Measurements from ENCODE around the gene PRKCE.

Gene PRKCE

GRCh38 chr2:45962177-45962921 lies 310.9 kb downstream of the PRKCE start:
- no peak overlapping the region for H3K4me3 ChIP-seq (ENCODE audit: low read length)
- TF ChIP-seq, protein P1, sequence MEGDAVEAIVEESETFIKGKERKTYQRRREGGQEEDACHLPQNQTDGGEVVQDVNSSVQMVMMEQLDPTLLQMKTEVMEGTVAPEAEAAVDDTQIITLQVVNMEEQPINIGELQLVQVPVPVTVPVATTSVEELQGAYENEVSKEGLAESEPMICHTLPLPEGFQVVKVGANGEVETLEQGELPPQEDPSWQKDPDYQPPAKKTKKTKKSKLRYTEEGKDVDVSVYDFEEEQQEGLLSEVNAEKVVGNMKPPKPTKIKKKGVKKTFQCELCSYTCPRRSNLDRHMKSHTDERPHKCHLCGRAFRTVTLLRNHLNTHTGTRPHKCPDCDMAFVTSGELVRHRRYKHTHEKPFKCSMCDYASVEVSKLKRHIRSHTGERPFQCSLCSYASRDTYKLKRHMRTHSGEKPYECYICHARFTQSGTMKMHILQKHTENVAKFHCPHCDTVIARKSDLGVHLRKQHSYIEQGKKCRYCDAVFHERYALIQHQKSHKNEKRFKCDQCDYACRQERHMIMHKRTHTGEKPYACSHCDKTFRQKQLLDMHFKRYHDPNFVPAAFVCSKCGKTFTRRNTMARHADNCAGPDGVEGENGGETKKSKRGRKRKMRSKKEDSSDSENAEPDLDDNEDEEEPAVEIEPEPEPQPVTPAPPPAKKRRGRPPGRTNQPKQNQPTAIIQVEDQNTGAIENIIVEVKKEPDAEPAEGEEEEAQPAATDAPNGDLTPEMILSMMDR (conservative IDR thresholded peaks at IDR 0.05; ENCODE audit: low read depth, low read length), result no peak
- DNase-seq (ENCODE audit: low read depth), result no peak

DNA sequence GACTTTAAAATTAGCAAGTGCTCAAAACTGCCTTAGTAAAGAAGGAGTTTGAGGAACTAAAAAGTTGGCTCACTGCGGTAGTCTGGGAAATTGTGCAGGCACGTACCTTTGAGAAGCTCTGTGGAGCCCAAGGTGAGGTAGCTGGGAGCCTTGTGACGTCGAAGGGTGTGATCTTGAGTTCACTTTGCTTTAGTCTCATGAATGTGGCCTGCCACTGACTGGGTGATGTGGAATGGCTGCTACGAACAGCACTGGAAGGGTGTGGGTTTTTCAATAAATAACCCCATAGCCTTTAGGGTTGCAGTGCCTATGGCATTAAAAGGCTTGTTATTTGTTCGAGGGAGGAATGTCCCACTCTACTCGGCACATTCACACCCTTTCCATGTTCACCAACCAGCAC lies 312.3 kb downstream of the PRKCE start:
- TF ChIP-seq, protein P1 (conservative IDR thresholded peaks at IDR 0.05; ENCODE audit: low read depth, low read length), result no peak
- no peak for DNase-seq (ENCODE audit: low read depth)
- H3K4me3 ChIP-seq (ENCODE audit: low read length), result no peak overlapping the region

- H3K4me3 ChIP-seq (ENCODE audit: low read length), result no peak overlapping the region
- TF ChIP-seq, protein P1 (conservative IDR thresholded peaks at IDR 0.05; ENCODE audit: low read depth, low read length), result no peak
- DNase-seq (ENCODE audit: low read depth), result peak; percentile 70
Measured at GRCh38 chr2:45964223-45964841, 312.9 kb downstream of the PRKCE start.

- H3K4me3 ChIP-seq (ENCODE audit: low read length), result no peak overlapping the region
- no peak for DNase-seq (ENCODE audit: low read depth)
- TF ChIP-seq, protein P1 (conservative IDR thresholded peaks at IDR 0.05; ENCODE audit: low read depth, low read length), result no peak
Measured at GRCh38 chr2:45964906-45965305, 313.4 kb downstream of the PRKCE start.

DNA sequence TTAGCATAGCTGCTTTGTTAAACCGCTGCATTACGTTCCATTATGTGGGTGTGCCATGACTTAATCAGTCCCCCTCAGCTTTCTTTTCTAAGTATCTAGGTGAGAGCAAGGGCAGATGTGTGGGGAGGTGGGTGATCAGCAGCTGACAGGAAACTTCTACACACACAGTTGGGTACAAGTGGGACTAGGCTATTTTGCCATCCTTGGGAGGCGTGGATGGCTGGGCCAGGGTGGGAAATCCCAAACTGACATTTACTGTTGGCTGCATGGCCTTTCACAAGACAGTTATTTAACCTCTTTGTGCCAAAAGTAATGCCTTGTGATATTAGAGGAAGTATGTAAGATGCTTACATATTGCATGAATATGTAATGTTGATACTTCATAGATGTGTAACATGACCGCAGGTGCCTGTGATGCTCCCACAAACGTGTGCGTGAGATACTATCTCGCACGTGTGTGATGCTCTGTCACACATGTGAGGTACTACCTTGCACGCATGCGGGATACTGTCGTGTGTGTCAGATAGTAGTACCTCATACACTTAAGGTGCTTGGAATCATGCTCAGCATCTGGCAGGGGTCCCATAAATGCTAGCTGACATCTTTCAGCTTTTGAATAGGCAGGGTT lies 314.5 kb downstream of the PRKCE start:
- no peak overlapping the region for H3K4me3 ChIP-seq (ENCODE audit: low read length)
- no peak for DNase-seq (ENCODE audit: low read depth)
- TF ChIP-seq, protein P1 (conservative IDR thresholded peaks at IDR 0.05; ENCODE audit: low read depth, low read length), result no peak

DNA sequence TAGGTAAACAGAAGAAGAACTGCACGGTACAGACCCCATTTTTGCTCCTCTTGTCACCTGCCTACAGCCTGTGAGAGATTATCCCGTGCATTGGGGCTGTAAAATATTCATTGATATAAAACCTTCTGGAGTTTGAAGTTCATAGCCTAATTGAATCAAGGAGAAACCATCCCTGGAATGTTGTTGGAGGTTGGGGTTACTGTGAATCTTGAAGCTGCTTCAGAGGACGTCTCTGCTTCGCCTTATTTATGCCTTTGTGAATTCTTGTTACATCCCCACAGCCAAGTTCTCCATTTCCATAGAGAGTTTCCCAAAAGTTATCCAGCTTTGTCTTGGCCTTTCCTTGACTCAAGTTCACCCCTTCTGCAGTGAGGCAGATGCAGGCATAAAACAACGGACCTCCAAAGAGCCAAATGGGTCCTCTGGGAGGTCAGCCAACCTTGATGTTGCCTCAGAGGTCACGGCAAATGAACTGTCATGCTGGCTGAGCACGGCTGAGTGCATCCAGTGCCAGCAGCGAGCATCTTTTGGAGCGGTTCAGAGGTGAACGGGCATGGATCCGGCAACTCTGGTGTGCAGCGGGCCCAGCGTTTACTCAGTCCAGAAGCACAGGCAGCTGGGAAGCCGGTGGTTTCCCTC lies 317.6 kb downstream of the PRKCE start:
- no peak overlapping the region for H3K4me3 ChIP-seq (ENCODE audit: low read length)
- DNase-seq (ENCODE audit: low read depth), result no peak
- TF ChIP-seq, protein P1 (conservative IDR thresholded peaks at IDR 0.05; ENCODE audit: low read depth, low read length), result no peak
